ENCODE measurements around the gene RAB4B.
"Not testable (repeated sequence)": the region's sequence is repeated elsewhere in the genome, so short reads cannot be mapped to it uniquely, and the experiment has no call there.

The RAB4B gene

DNA sequence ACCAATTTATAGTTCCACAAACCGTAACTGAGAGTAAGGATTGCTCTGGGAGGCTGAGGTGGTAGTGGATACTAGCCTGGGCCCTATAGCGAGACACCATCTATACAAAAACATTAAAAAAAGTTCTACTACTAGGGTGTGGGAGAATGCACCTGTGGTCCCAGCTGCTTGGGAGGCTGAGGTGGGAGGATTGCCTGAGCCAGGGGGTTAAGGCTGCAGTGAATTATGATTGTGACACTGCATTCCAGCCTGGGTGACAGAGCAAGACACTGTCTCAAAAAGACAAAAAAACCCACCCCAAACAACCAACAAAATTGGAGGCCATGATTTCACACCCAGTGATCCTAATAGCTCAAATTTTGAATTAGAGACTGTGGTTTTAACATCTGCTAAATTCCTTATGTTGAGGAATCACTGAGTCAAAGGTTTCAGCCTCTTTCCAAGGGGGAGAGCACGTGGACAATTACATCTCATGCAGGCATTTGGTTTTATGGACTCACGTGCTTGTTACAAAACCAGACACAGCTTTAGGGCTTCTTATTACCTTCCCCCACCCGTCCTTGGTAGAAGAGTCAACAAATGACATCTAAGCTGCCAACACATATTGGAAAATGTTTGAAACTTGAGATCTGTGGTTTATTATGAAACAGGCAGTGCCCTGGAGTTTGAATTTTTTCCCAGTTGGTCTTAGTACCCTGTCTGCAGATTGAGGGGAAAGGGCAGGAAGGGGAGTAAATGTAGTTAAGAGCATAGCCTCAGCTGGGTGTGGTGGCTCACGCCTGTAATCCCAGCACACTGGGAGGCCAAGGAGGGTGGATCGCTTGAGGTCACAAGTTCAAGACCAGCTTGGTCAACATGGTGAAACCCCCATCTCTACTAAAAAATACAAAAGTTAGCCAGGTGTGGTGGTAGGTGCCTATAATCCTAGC is 53.7 kb downstream of the RAB4B start (continued):
- peak; percentile 68; the same call in 1 of the 2 replicates for TF ChIP-seq ZNF10 (tag by site-specific recombination; IDR thresholded peaks at IDR 0.05)
- TF ChIP-seq ZNF600 (tag by site-specific recombination; IDR thresholded peaks at IDR 0.05), result peak; percentile 91
- TF ChIP-seq, protein P1, sequence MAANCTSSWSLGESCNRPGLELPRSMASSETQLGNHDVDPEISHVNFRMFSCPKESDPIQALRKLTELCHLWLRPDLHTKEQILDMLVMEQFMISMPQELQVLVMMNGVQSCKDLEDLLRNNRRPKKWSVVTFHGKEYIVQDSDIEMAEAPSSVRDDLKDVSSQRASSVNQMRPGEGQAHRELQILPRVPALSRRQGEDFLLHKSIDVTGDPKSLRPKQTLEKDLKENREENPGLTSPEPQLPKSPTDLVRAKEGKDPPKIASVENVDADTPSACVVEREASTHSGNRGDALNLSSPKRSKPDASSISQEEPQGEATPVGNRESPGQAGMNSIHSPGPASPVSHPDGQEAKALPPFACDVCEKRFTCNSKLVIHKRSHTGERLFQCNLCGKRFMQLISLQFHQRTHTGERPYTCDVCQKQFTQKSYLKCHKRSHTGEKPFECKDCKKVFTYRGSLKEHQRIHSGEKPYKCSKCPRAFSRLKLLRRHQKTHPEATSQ (tag by site-specific recombination; IDR thresholded peaks at IDR 0.05), result peak; percentile 27; the same call in 1 of the 2 replicates
- TF ChIP-seq, protein P2, sequence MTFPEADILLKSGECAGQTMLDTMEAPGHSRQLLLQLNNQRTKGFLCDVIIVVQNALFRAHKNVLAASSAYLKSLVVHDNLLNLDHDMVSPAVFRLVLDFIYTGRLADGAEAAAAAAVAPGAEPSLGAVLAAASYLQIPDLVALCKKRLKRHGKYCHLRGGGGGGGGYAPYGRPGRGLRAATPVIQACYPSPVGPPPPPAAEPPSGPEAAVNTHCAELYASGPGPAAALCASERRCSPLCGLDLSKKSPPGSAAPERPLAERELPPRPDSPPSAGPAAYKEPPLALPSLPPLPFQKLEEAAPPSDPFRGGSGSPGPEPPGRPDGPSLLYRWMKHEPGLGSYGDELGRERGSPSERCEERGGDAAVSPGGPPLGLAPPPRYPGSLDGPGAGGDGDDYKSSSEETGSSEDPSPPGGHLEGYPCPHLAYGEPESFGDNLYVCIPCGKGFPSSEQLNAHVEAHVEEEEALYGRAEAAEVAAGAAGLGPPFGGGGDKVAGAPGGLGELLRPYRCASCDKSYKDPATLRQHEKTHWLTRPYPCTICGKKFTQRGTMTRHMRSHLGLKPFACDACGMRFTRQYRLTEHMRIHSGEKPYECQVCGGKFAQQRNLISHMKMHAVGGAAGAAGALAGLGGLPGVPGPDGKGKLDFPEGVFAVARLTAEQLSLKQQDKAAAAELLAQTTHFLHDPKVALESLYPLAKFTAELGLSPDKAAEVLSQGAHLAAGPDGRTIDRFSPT (tag by site-specific recombination; IDR thresholded peaks at IDR 0.05), result peak; percentile 90
- no peak for TF ChIP-seq ZNF174 (tag by site-specific recombination; IDR thresholded peaks at IDR 0.05)
- TF ChIP-seq ZNF132 (tag by site-specific recombination; IDR thresholded peaks at IDR 0.05; ENCODE audit: borderline replicate concordance), result no peak
- TF ChIP-seq, protein P3, sequence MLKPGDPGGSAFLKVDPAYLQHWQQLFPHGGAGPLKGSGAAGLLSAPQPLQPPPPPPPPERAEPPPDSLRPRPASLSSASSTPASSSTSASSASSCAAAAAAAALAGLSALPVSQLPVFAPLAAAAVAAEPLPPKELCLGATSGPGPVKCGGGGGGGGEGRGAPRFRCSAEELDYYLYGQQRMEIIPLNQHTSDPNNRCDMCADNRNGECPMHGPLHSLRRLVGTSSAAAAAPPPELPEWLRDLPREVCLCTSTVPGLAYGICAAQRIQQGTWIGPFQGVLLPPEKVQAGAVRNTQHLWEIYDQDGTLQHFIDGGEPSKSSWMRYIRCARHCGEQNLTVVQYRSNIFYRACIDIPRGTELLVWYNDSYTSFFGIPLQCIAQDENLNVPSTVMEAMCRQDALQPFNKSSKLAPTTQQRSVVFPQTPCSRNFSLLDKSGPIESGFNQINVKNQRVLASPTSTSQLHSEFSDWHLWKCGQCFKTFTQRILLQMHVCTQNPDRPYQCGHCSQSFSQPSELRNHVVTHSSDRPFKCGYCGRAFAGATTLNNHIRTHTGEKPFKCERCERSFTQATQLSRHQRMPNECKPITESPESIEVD (tag by site-specific recombination; IDR thresholded peaks at IDR 0.05), result no peak
- TF ChIP-seq, protein P4, sequence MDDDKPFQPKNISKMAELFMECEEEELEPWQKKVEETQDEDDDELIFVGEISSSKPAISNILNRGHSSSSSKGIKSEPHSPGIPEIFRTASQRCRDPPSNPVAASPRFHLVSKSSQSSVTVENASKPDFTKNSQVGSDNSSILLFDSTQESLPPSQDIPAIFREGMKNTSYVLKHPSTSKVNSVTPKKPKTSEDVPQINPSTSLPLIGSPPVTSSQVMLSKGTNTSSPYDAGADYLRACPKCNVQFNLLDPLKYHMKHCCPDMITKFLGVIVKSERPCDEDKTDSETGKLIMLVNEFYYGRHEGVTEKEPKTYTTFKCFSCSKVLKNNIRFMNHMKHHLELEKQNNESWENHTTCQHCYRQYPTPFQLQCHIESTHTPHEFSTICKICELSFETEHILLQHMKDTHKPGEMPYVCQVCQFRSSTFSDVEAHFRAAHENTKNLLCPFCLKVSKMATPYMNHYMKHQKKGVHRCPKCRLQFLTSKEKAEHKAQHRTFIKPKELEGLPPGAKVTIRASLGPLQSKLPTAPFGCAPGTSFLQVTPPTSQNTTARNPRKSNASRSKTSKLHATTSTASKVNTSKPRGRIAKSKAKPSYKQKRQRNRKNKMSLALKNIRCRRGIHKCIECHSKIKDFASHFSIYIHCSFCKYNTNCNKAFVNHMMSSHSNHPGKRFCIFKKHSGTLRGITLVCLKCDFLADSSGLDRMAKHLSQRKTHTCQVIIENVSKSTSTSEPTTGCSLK (tag by site-specific recombination; IDR thresholded peaks at IDR 0.05), result no peak
- peak; percentile 98 for TF ChIP-seq FEZF1 (tag by site-specific recombination; IDR thresholded peaks at IDR 0.05)
- TF ChIP-seq, protein P5, sequence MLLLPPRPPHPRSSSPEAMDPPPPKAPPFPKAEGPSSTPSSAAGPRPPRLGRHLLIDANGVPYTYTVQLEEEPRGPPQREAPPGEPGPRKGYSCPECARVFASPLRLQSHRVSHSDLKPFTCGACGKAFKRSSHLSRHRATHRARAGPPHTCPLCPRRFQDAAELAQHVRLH (tag by site-specific recombination; IDR thresholded peaks at IDR 0.05), result peak; percentile 86
- peak; percentile 98 for TF ChIP-seq ZNF501 (tag by site-specific recombination; IDR thresholded peaks at IDR 0.05)
- TF ChIP-seq REPIN1 (tag by site-specific recombination; IDR thresholded peaks at IDR 0.05; ENCODE audit: low read depth), result no peak; the same call in none of the 2 replicates
- no peak for TF ChIP-seq ZNF266 (tag by site-specific recombination; IDR thresholded peaks at IDR 0.05; ENCODE audit: low read depth)

DNA sequence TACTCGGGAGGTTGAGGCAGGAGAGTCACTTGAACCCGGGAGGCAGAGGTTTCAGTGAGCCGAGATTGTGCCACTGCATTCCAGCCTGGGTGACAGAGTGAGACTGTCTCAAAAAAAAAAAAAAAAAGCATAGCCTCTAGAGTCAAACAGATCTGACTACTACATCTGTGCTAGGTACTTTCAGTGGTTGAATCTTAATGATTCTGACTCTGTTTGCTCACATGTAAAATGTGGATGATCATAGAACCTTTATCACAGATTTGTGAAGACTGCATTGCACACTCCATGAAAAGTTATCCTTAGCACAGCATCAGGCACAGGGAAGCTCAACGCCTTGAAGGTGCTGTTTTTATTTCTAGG is 54.4 kb downstream of the RAB4B start:
- POLR2A ChIA-PET, result interaction anchor here (0.6 to 2.9 kb wide), 12 partner anchors 10 to 432 kb away, joined by 3 to 14 read pairs (median 4); partner anchors contain the start of genes ACTMAP, HNRNPUL1, RAB4B and SNRPA
- CTCF ChIA-PET, result interaction anchor here (0.7 to 2.5 kb wide), 6 partner anchors 13 to 232 kb away, joined by 4 to 25 read pairs (median 5); no protein-coding TSS in a partner anchor
- Histone ChIP-seq H3K4me1 (ENCODE audit: control insufficient read depth, insufficient read depth, low read length) (peaks cover 26% of the 10 kb centered on the region), H3K27ac (ENCODE audit: extremely low read depth, low read depth, low read length) (peak overlapping the region; percentile 84)
- peak; percentile 10; the same call in 1 of the 2 replicates for TF ChIP-seq RBAK (tag by site-specific recombination; IDR thresholded peaks at IDR 0.05)
- TF ChIP-seq ZNF416 (tag by site-specific recombination; IDR thresholded peaks at IDR 0.05), result 0 out of 2 replicates have a peak, but pooled peaks have one; percentile 7
- 0 out of 2 replicates have a peak, but pooled peaks have one; percentile 8 for TF ChIP-seq YY2 (tag by site-specific recombination; IDR thresholded peaks at IDR 0.05)
- H3K4me3 ChIP-seq (ENCODE audit: low read depth, low read length); H3K9me3 ChIP-seq (ENCODE audit: control insufficient read depth, insufficient read depth, low read depth, low read length); H3K36me3 ChIP-seq (ENCODE audit: control insufficient read depth in 2 of 2, insufficient read depth in 1 of 2, low read length in 2 of 2): not testable (repeated sequence)
